Right ventricle myocardium inferior (tissue), 1 donor: Measurements from ENCODE around the gene NF2. TPM values are rescaled to one million over a fixed set of nuclear protein-coding genes. Genes with fewer than 3 reads are reported as not detected.

ENCODE experiments used
- ATAC-seq: fragments of 200-7000 bp; cut with Tn5 transposase; one replicate; pipeline ENCODE4 v1.9.1; 2020; ENCODE audit warnings: mild to moderate bottlenecking, moderate library complexity
- DNase-seq: peaks from one replicate; pipeline ENCODE4 v3.0.0; 2021; ENCODE audit errors: missing footprints
- intact Hi-C: fragments of 100-400 bp; cut with DNase I; formaldehyde crosslinking; loops from one replicate; pipeline ENCODE4 v1.11.0; 2022
- total RNA-seq: library from RNA; stranded (reverse); fragmentation: NEBNext Ultra II Directional; extraction: Animal tissue kit (Norgen Biotek cat#: 25700); gene quantifications from one replicate; pipeline ENCODE4 v1.2.1, GENCODE V29; 2021
- donor health status: DM: no; HTN: yes; CAD: no; lungs with severe emphysema.

NF2 gene
- total RNA-seq, 1 donor from 2014 or later: 49.0 TPM

GRCh38 chr22:29626497-29627195 lies 23.2 kb downstream of the NF2 start:
- intact Hi-C loops: no loop called here
- no peak for ATAC-seq
- no peak for DNase-seq

GRCh38 chr22:29627196-29627535 lies 23.7 kb downstream of the NF2 start:
- ATAC-seq (no peak), DNase-seq (no peak)
- intact Hi-C loops: no loop called here

- ATAC-seq (no peak), DNase-seq (no peak)
- intact Hi-C loops: no loop called here
These were observed 25.8 kb downstream of the NF2 start for GRCh38 chr22:29628996-29629902.

GRCh38 chr22:29629903-29630516 lies 26.6 kb downstream of the NF2 start:
- DNase-seq: no peak
- intact Hi-C loops: loop anchor here (10.0 kb wide), 1 partner anchor 375 kb away; no protein-coding TSS in a partner anchor
- no peak for ATAC-seq

- intact Hi-C loops: loop anchor here (10.0 kb wide), 1 partner anchor 374 kb away; no protein-coding TSS in a partner anchor
- peak; percentile 68 for ATAC-seq
- no peak for DNase-seq
These were observed 27.6 kb downstream of the NF2 start for GRCh38 chr22:29630987-29631386.

- DNase-seq (no peak), ATAC-seq (no peak)
- intact Hi-C loops: loop anchor here (10.0 kb wide), 1 partner anchor 373 kb away; no protein-coding TSS in a partner anchor
These were observed 28.3 kb downstream of the NF2 start for GRCh38 chr22:29631725-29632124.

- intact Hi-C loops: loop anchor here (10.0 kb wide), 1 partner anchor 372 kb away; no protein-coding TSS in a partner anchor
These were observed 29.2 kb downstream of the NF2 start for GRCh38 chr22:29632672-29633071.

GRCh38 chr22:29633514-29634312 lies 30.3 kb downstream of the NF2 start:
- intact Hi-C loops: loop anchor here (10.0 kb wide), 1 partner anchor 371 kb away; no protein-coding TSS in a partner anchor
- DNase-seq (no peak), ATAC-seq (no peak)

More at GRCh38 chr22:29632672-29633071, 29.2 kb downstream of the NF2 start:
- no peak for DNase-seq
- no peak for ATAC-seq

- ATAC-seq (no peak), DNase-seq (no peak)
- intact Hi-C loops: loop anchor here (5.0 to 10.0 kb wide), 2 partner anchors 370 to 457 kb away; no protein-coding TSS in a partner anchor
These were observed 31.4 kb downstream of the NF2 start for GRCh38 chr22:29634847-29635246.

GRCh38 chr22:29635734-29636357 lies 32.4 kb downstream of the NF2 start:
- DNase-seq: no peak
- no peak for ATAC-seq
- intact Hi-C loops: loop anchor here (5.0 to 10.0 kb wide), 2 partner anchors 369 to 456 kb away; no protein-coding TSS in a partner anchor

- intact Hi-C loops: loop anchor here (5.0 to 10.0 kb wide), 2 partner anchors 368 to 456 kb away; no protein-coding TSS in a partner anchor
- ATAC-seq (no peak), DNase-seq (no peak)
These were observed 33.3 kb downstream of the NF2 start for GRCh38 chr22:29636751-29637150.

- no peak for ATAC-seq
- intact Hi-C loops: loop anchor here (5.0 to 10.0 kb wide), 2 partner anchors 368 to 455 kb away; no protein-coding TSS in a partner anchor
- DNase-seq: no peak
These were observed 33.7 kb downstream of the NF2 start for GRCh38 chr22:29637181-29637580.

- no peak for DNase-seq
- intact Hi-C loops: loop anchor here (5.0 to 10.0 kb wide), 2 partner anchors 366 to 454 kb away; no protein-coding TSS in a partner anchor
- no peak for ATAC-seq
These were observed 35.2 kb downstream of the NF2 start for GRCh38 chr22:29638678-29639077.

GRCh38 chr22:29639096-29639495 lies 35.7 kb downstream of the NF2 start:
- DNase-seq (no peak), ATAC-seq (no peak)
- intact Hi-C loops: loop anchor here (5.0 to 10.0 kb wide), 2 partner anchors 366 to 453 kb away; no protein-coding TSS in a partner anchor

GRCh38 chr22:29641042-29641699 lies 37.7 kb downstream of the NF2 start:
- DNase-seq (no peak), ATAC-seq (no peak)
- intact Hi-C loops: no loop called here

GRCh38 chr22:29641700-29642330 lies 38.4 kb downstream of the NF2 start:
- intact Hi-C loops: no loop called here
- ATAC-seq: no peak
- DNase-seq: no peak

- DNase-seq: no peak
- intact Hi-C loops: no loop called here
- ATAC-seq: no peak
These were observed 39.3 kb downstream of the NF2 start for GRCh38 chr22:29642694-29643093.
